Nephron progenitor cell (in vitro differentiated cells): ENCODE measurements around the gene ANXA2.
A peak's percentile ranks its signal among the peaks of the same experiment; 100 is the strongest.

ENCODE experiments used
- DNase-seq: peaks from one replicate; pipeline ENCODE4 v3.0.0; 2021
- H3K27ac Mint-ChIP-seq: 2 replicates; pipeline ENCODE4 v1.8.0; 2021; ENCODE audit warnings: mild to moderate bottlenecking, moderate library complexity, mixed read lengths
- H3K27me3 Mint-ChIP-seq: 2 replicates; pipeline ENCODE4 v1.8.0; 2021; ENCODE audit warnings: mild to moderate bottlenecking, low read depth, mixed read lengths; ENCODE audit not compliant: poor library complexity
- H3K36me3 Mint-ChIP-seq: 2 replicates; pipeline ENCODE4 v1.8.0; 2021; ENCODE audit warnings: low read depth, mixed read lengths
- H3K4me1 Mint-ChIP-seq: 2 replicates; pipeline ENCODE4 v1.8.0; 2021; ENCODE audit warnings: mixed read lengths
- H3K4me3 Mint-ChIP-seq: 2 replicates; pipeline ENCODE4 v1.8.0; 2021; ENCODE audit warnings: mild to moderate bottlenecking, moderate library complexity, mixed read lengths
- H3K9me3 Mint-ChIP-seq: 2 replicates; pipeline ENCODE4 v1.8.0; 2021; ENCODE audit warnings: mild to moderate bottlenecking, moderate library complexity, mixed read lengths
- TF ChIP-seq, protein P1 (sequence below): fragments of 200-600 bp; sonication (generic); IDR thresholded peaks from 2 replicates; pipeline ENCODE4 v1.5.0; 2021; ENCODE audit warnings: antibody characterized with exemption

ANXA2 gene

DNA sequence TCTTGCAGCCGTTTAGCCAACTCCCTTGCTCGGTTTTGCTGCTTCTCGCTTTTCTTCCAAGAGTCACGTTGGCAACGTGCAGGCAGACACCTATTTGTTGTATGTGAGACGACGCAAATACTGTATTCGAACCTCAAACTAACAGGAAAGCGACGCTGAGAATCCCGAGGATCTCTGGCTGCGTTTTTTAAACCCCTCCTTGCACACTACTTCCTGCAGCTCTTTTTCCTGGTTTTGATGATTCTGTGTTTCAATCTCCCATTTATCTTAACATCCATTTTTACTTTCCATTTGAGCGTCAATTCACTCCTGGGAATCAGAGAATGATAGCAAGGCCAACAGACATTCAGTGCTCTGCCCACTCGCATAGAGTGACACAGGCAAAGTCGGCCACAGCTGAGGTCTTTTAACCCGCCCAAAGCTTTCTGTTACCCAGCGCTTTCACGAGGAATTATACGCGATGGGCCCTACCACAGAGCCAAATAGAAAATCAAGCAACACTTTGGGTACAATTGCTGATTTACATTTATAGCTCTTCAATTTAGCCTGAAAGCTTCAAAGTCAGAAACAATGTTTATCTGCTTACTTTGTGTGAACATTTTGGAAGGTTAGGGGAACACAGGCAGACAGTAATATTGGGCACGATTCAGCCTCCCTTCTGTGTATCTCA is 1.6 kb upstream of the ANXA2 start:
- Mint-ChIP-seq H3K36me3 (no peaks in the 10 kb centered on the region), H3K27ac (peak overlapping the region; percentile 43), H3K9me3 (no peaks in the 10 kb centered on the region), H3K4me3 (peak overlapping the region; percentile 78), H3K4me1 (peaks cover 58% of the 10 kb centered on the region), H3K27me3 (peaks cover 9% of the 10 kb centered on the region)
- TF ChIP-seq, protein P1, sequence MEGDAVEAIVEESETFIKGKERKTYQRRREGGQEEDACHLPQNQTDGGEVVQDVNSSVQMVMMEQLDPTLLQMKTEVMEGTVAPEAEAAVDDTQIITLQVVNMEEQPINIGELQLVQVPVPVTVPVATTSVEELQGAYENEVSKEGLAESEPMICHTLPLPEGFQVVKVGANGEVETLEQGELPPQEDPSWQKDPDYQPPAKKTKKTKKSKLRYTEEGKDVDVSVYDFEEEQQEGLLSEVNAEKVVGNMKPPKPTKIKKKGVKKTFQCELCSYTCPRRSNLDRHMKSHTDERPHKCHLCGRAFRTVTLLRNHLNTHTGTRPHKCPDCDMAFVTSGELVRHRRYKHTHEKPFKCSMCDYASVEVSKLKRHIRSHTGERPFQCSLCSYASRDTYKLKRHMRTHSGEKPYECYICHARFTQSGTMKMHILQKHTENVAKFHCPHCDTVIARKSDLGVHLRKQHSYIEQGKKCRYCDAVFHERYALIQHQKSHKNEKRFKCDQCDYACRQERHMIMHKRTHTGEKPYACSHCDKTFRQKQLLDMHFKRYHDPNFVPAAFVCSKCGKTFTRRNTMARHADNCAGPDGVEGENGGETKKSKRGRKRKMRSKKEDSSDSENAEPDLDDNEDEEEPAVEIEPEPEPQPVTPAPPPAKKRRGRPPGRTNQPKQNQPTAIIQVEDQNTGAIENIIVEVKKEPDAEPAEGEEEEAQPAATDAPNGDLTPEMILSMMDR, result no peak
- no peak for DNase-seq

DNA sequence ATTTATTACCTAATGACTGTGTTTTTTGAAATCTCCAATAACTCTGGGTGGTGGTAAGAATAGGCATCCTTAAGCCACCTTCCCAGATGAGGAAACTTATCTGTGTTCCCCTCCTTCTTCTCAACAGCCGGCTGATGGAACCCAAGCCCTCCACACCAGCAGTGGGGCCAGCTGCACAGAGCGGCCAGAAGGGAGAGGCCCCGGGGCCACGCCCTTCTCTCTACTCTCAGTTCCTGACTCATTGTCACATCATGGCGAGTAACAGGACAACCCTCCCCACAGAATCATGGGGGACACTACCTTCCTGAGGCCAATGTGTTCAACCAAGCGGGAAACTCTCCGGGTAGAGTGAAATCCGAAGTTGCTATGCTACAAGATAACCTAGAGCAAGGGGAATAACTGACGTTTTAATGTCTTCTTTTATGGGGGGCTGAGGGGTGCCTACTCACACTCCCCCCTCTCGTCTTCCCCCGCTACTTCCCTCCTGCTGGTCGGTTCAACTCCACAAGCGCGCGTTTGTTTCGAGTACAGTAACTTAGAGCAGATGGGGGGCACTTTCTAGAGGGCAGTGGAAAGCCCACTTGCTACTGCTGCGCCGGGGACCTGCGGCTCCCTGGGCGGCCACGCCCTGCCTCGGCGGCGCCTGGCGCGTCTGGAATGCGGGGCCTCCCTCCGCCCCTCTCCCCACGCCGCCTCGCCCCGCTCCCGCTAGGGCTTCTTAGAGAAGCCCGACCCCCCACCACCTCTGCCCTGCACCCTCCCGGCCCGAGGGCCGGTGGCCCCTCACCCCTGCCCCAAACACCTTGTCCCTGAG is 621 bp downstream of the ANXA2 start:
- TF ChIP-seq, protein P1, result no peak
- Mint-ChIP-seq H3K9me3 (no peaks in the 10 kb centered on the region), H3K27ac (no peak overlapping the region), H3K4me1 (peaks cover 69% of the 10 kb centered on the region), H3K36me3 (no peaks in the 10 kb centered on the region), H3K27me3 (peaks cover 6% of the 10 kb centered on the region), H3K4me3 (peak overlapping the region; percentile 87)
- peak; percentile 79 for DNase-seq

DNA sequence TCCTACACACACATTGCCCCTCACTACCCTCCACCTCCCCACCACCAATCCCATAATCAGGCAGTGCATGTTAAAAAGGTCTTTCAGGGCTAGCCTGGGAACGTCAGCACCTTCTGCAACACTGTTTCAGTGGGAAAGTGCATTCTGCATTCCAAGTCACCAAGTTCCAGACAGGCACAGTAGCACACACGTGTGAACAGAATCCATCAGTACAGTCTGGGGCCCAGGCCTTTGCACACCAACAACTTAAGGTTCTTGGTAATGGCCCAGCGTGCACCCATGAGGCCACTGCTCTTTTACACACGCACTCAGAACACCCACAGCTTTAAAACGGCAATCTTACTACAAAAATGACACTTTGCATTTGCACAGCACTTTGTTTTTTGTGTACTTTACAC is 1.2 kb downstream of the ANXA2 start:
- Mint-ChIP-seq H3K27ac (no peak overlapping the region), H3K27me3 (peaks cover 6% of the 10 kb centered on the region), H3K4me1 (peaks cover 70% of the 10 kb centered on the region), H3K4me3 (peak overlapping the region; percentile 87), H3K36me3 (no peaks in the 10 kb centered on the region), H3K9me3 (no peaks in the 10 kb centered on the region)
- TF ChIP-seq, protein P1, result no peak
- DNase-seq, result no peak

DNA sequence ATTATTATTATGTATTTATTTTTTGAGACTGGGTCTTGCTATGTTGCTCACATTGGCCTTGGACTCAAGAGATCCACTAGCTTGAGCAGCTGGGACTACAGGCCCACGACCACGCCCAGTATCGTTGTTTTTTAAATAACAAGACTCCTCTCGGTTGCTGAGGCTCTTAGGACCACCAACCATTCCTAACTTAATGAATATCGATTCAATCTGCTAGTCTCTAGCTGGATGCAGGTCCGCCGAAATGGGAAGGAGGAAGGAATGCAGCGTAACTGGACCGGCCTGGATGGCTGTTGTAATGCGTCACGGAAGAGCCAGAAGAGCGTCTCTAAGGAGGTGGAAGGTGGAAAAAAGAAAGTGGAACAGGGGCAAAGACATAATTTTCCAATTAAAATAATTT is 1.7 kb downstream of the ANXA2 start:
- Mint-ChIP-seq H3K4me3 (peak overlapping the region; percentile 87), H3K36me3 (no peaks in the 10 kb centered on the region), H3K27me3 (peaks cover 6% of the 10 kb centered on the region), H3K27ac (no peak overlapping the region), H3K9me3 (no peaks in the 10 kb centered on the region), H3K4me1 (peaks cover 75% of the 10 kb centered on the region)
- TF ChIP-seq, protein P1, result no peak
- DNase-seq, result no peak

- no peaks in the 10 kb centered on the region for H3K9me3 Mint-ChIP-seq
- H3K27ac Mint-ChIP-seq, result peak overlapping the region; percentile 21
- peaks cover 6% of the 10 kb centered on the region for H3K27me3 Mint-ChIP-seq
- TF ChIP-seq, protein P1, result no peak
- peak overlapping the region; percentile 9 for H3K4me3 Mint-ChIP-seq
- no peaks in the 10 kb centered on the region for H3K36me3 Mint-ChIP-seq
- no peak for DNase-seq
- H3K4me1 Mint-ChIP-seq, result peaks cover 81% of the 10 kb centered on the region
Measured at GRCh38 chr15:60395276-60396011, 2.3 kb downstream of the ANXA2 start.
